Lower leg skin (tissue), 4 donors: Measurements from ENCODE around the gene TECPR2. TPM values are rescaled to one million over a fixed set of nuclear protein-coding genes. Genes with fewer than 3 reads are reported as not detected.

Experiments used
- DNase-seq, 2 donors: peaks; one replicate each; pipeline ENCODE4 v3.0.0-alpha.2; 2019; ENCODE audit warnings: low spot score in 2 of 2
- H3K4me3 ChIP-seq: fragments of 200-600 bp; sonication (generic); 2 replicates; pipeline ENCODE4 v1.5.1; 2017; ENCODE audit warnings: mild to moderate bottlenecking, low read depth; ENCODE audit not compliant: poor library complexity, severe bottlenecking
- POLR2A ChIP-seq, 2 donors: fragments of 450-650 bp; IDR thresholded peaks; one replicate each; pipeline ENCODE4 v1.6.1; 2016 to 2017; ENCODE audit warnings: antibody characterized with exemption in 2 of 2, mild to moderate bottlenecking in 1 of 2, moderate library complexity in 1 of 2
- WGBS, 2 donors: methylation state at CpG; one replicate each; pipeline ENCODE4 v1.1.5; 2018; 5-methylcytosine and 5-hydroxymethylcytosine counted together
- intact Hi-C: fragments of 100-400 bp; cut with DNase I; formaldehyde crosslinking; loops from one replicate; pipeline ENCODE4 v1.15.0; 2023; ENCODE audit warnings: low total_unique reads
- total RNA-seq, 4 donors: library from RNA; depleted of rRNA; stranded (reverse); fragments of >200 nt; gene quantifications; one replicate each; pipeline ENCODE4 v1.1.0, GENCODE V29; 2016
- TF ChIP-seq, protein P1 (sequence below), 3 donors: fragments of 450-650 bp; IDR thresholded peaks; one replicate each; pipeline ENCODE4 v1.5.1; 2016; ENCODE audit warnings: antibody characterized with exemption in 3 of 3, mild to moderate bottlenecking in 3 of 3, moderate library complexity in 2 of 3

The TECPR2 gene
- total RNA-seq, 4 donors from 2014 or later: 10.8 to 37.8 (median 17.8) TPM

GRCh38 chr14:102487204-102487577, 124.5 kb downstream of the TECPR2 start:
- no peak overlapping the region for H3K4me3 ChIP-seq
- intact Hi-C loops: no loop called here
- no peak for DNase-seq
- TF ChIP-seq POLR2A (IDR thresholded peaks at IDR 0.05): no peak
- TF ChIP-seq, protein P1, sequence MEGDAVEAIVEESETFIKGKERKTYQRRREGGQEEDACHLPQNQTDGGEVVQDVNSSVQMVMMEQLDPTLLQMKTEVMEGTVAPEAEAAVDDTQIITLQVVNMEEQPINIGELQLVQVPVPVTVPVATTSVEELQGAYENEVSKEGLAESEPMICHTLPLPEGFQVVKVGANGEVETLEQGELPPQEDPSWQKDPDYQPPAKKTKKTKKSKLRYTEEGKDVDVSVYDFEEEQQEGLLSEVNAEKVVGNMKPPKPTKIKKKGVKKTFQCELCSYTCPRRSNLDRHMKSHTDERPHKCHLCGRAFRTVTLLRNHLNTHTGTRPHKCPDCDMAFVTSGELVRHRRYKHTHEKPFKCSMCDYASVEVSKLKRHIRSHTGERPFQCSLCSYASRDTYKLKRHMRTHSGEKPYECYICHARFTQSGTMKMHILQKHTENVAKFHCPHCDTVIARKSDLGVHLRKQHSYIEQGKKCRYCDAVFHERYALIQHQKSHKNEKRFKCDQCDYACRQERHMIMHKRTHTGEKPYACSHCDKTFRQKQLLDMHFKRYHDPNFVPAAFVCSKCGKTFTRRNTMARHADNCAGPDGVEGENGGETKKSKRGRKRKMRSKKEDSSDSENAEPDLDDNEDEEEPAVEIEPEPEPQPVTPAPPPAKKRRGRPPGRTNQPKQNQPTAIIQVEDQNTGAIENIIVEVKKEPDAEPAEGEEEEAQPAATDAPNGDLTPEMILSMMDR (IDR thresholded peaks at IDR 0.05): no peak
- whole genome bisulfite sequencing, 2 donors: 72 to 76% methylated on average over 7 of the region's 7 CpGs

DNA sequence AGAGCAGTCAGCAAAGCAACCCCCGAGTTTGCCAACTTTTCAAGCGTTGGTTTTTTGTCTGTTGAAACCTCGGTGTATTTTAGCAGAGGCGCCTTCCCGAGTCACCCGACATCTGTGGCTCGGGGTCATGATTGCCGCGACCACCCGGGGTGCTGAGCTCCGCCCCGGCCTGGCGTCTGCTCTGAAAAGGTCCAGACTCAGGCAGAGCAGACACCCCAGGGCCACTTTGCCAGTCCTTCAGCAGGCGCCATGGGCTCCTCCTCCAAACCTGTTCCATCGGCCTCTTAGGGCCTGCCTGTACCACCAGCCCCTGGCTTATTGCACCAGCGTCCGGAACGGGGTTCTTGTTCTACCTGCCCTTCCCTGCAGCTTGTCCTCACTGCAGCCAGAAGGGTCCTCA, 127.7 kb downstream of the TECPR2 start:
- DNase-seq: no peak
- 79 to 84% methylated on average over 16 to 18 of the region's 18 CpGs for WGBS, 2 donors
- no peak overlapping the region for H3K4me3 ChIP-seq
- TF ChIP-seq POLR2A (IDR thresholded peaks at IDR 0.05): no peak
- TF ChIP-seq, protein P1 (IDR thresholded peaks at IDR 0.05): no peak
- intact Hi-C loops: no loop called here

DNA sequence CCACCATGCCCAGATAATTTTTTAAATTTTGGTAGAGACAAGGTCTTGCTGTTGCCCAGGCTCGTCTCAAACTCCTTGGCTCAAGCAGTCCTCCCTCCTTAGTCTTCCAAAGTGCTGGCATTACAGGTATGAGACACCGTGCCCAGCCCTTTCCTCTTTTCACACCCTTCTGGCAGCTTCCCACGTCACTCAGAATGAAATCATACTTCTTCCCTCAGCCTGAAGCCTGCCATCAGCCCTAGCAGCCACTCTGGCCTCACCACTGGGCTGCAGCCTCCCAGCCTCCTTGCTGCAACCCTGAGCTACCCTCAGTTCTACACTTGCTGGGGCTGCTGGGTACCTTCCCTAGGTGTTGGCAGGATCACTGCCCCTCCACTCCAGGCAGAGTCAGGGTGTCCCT, 128.6 kb downstream of the TECPR2 start:
- no peak for TF ChIP-seq POLR2A (IDR thresholded peaks at IDR 0.05)
- TF ChIP-seq, protein P1 (IDR thresholded peaks at IDR 0.05): no peak
- no peak for DNase-seq
- no peak overlapping the region for H3K4me3 ChIP-seq
- intact Hi-C loops: no loop called here
- 42 to 57% methylated on average over 3 of the region's 3 CpGs for WGBS, 2 donors

DNA sequence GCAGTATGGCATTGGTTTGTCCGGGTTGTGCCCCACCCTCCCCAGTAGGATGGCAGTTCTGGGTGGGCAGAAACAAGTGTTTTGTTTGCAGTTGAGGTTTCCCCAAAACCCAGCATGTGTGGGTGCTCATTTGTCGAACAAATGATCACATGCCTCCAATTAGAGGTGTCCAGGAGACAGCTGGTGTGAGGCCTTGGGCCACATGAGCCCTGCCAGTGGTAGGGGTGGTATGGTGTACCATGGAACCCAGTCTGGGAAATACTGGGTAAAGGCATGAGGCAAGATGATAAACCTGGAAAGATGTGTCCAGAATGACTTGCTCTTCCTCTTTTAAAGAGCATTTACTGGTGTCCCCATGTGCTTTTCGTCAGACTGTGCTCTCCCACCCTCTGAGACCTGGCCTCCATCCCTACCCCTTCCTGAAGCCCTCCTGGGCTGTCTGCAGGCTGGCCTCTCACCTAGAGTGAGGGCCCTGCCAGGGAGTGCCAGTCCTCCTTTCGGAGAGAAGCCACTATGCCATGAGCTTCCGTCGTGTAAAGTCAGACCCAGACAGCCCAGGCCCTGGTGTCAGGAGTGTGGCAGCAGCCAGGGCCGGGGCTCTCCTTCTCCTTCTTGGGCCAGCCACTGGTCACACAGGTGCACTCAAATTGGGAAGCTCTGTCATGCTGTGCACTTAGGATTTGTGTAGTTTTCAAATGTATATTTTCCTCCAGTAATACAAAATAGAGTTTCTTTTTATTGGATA, 129.2 kb downstream of the TECPR2 start:
- intact Hi-C loops: no loop called here
- whole genome bisulfite sequencing, 2 donors: 86 to 92% methylated on average over 7 of the region's 7 CpGs

DNA sequence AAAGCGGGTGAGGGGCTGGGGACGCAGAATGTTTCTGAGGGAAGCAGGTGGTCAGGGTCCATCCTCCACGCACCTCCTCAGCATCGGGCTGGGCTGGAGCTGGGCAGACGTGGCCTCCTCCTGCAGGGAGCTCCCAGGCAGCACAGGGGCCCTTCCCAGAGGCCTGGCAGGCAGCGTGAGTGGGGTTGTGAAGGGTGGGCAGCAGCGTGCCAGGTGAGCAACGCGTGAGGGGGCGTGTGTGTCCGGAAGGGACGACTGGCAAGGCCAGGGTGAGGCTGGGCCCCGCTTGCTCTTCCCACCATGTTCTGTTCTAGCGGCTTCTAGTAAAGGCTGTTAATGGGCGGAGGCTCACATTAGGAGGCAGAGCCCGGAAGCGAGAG, 129.8 kb downstream of the TECPR2 start:
- DNase-seq: no peak
- WGBS, 2 donors: 86 to 95% methylated on average over 17 of the region's 17 CpGs
- intact Hi-C loops: no loop called here
- H3K4me3 ChIP-seq: no peak overlapping the region
- TF ChIP-seq, protein P1 (IDR thresholded peaks at IDR 0.05): no peak
- TF ChIP-seq POLR2A (IDR thresholded peaks at IDR 0.05): no peak

More for the DNA sequence above, 129.2 kb downstream of the TECPR2 start:
- TF ChIP-seq POLR2A (IDR thresholded peaks at IDR 0.05): no peak
- TF ChIP-seq, protein P1 (IDR thresholded peaks at IDR 0.05): no peak
- no peak overlapping the region for H3K4me3 ChIP-seq
- DNase-seq: no peak

GRCh38 chr14:102493096-102493495, 130.4 kb downstream of the TECPR2 start:
- TF ChIP-seq, protein P1 (IDR thresholded peaks at IDR 0.05): no peak
- TF ChIP-seq POLR2A (IDR thresholded peaks at IDR 0.05): no peak
- 91 to 92% methylated on average over 15 of the region's 15 CpGs for WGBS, 2 donors
- no peak for DNase-seq
- H3K4me3 ChIP-seq: no peak overlapping the region
- intact Hi-C loops: no loop called here
